HepG2 (cell line): Measurements from ENCODE around the gene GNAL. TPM values are rescaled to one million over a fixed set of nuclear protein-coding genes. Genes with fewer than 3 reads are reported as not detected.
A peak's percentile ranks its signal among the peaks of the same experiment; 100 is the strongest.

Experiments
- AKAP8 ChIP-seq: sonication (generic); formaldehyde crosslinking; IDR thresholded peaks from 2 replicates; pipeline ENCODE4 v1.5.1; 2020; ENCODE audit warnings: mild to moderate bottlenecking, missing genetic modification reagents
- FOXK2 ChIP-seq: fragments of 450-650 bp; IDR thresholded peaks from 2 replicates; pipeline ENCODE4 v1.6.1; 2016
- HNRNPK ChIP-seq: fragments of 200-400 bp; formaldehyde crosslinking; IDR thresholded peaks from 2 replicates; pipeline ENCODE4 v1.6.1; 2018; ENCODE audit warnings: low read length, low read depth, moderate library complexity, mild to moderate bottlenecking; ENCODE audit not compliant: poor library complexity, severe bottlenecking
- JARID2 ChIP-seq: sonication (generic); formaldehyde crosslinking; IDR thresholded peaks from 2 replicates; pipeline ENCODE4 v1.8.1; 2023; ENCODE audit warnings: missing genetic modification reagents, inconsistent platforms; ENCODE audit not compliant: insufficient replicate concordance
- MTA1 ChIP-seq: sonication (generic); formaldehyde crosslinking; IDR thresholded peaks from 2 replicates; pipeline ENCODE4 v1.4.0; 2020; ENCODE audit warnings: missing genetic modification reagents, mild to moderate bottlenecking, borderline replicate concordance
- MTF1 ChIP-seq: sonication (generic); formaldehyde crosslinking; IDR thresholded peaks from 2 replicates; pipeline ENCODE4 v1.5.0; 2020; ENCODE audit warnings: missing genetic modification reagents
- MTF2 ChIP-seq: sonication (generic); formaldehyde crosslinking; IDR thresholded peaks from 2 replicates; pipeline ENCODE4 v1.5.0; 2020; ENCODE audit warnings: missing genetic modification reagents, borderline replicate concordance
- NCOA5 ChIP-seq: sonication (generic); formaldehyde crosslinking; IDR thresholded peaks from 2 replicates; pipeline ENCODE4 v1.4.0; 2020; ENCODE audit warnings: missing genetic modification reagents
- POGZ ChIP-seq: sonication (generic); formaldehyde crosslinking; IDR thresholded peaks from 2 replicates; pipeline ENCODE4 v1.4.0; 2020; ENCODE audit warnings: mild to moderate bottlenecking, missing genetic modification reagents
- RFXANK ChIP-seq: IDR thresholded peaks from 2 replicates; pipeline ENCODE4 v1.6.1; 2016
- SRSF1 ChIP-seq: fragments of 200-400 bp; formaldehyde crosslinking; optimal IDR thresholded peaks from 2 replicates; pipeline ENCODE3; 2017; ENCODE audit warnings: mild to moderate bottlenecking, low read depth, low read length, moderate library complexity
- THYN1 ChIP-seq: sonication (generic); formaldehyde crosslinking; IDR thresholded peaks from 2 replicates; pipeline ENCODE4 v1.8.1; 2023; ENCODE audit warnings: low read depth, mild to moderate bottlenecking, moderate library complexity, missing genetic modification reagents, borderline replicate concordance
- U2AF2 ChIP-seq: fragments of 200-400 bp; formaldehyde crosslinking; IDR thresholded peaks from 2 replicates; pipeline ENCODE4 v1.6.1; 2017; ENCODE audit warnings: low read depth, mild to moderate bottlenecking, low read length
- YEATS2 ChIP-seq: sonication (generic); formaldehyde crosslinking; IDR thresholded peaks from 2 replicates; pipeline ENCODE4 v1.4.0; 2020; ENCODE audit warnings: missing genetic modification reagents, borderline replicate concordance
- ZBTB21 ChIP-seq: sonication (generic); formaldehyde crosslinking; IDR thresholded peaks from 2 replicates; pipeline ENCODE4 v1.4.0; 2020; ENCODE audit warnings: missing genetic modification reagents
- ZFP37 ChIP-seq: sonication (generic); formaldehyde crosslinking; IDR thresholded peaks from 2 replicates; pipeline ENCODE4 v1.4.0; 2020; ENCODE audit warnings: missing genetic modification reagents, borderline replicate concordance
- ZNF121 ChIP-seq: sonication (generic); formaldehyde crosslinking; IDR thresholded peaks from 2 replicates; pipeline ENCODE4 v1.5.0; 2020; ENCODE audit warnings: mild to moderate bottlenecking, missing genetic modification reagents
- ZNF235 ChIP-seq: sonication (generic); formaldehyde crosslinking; IDR thresholded peaks from 2 replicates; pipeline ENCODE4 v1.8.1; 2023; ENCODE audit warnings: mild to moderate bottlenecking, missing genetic modification reagents, borderline replicate concordance
- ZNF33A ChIP-seq: sonication (generic); formaldehyde crosslinking; IDR thresholded peaks from 2 replicates; pipeline ENCODE4 v1.5.1; 2020; ENCODE audit warnings: missing genetic modification reagents, mild to moderate bottlenecking, moderate library complexity, borderline replicate concordance
- ZNF549 ChIP-seq: sonication (generic); formaldehyde crosslinking; IDR thresholded peaks from 2 replicates; pipeline ENCODE4 v1.5.0; 2020; ENCODE audit warnings: missing genetic modification reagents
- ZSCAN20 ChIP-seq: sonication (generic); formaldehyde crosslinking; IDR thresholded peaks from 2 replicates; pipeline ENCODE4 v1.4.0; 2020; ENCODE audit warnings: missing genetic modification reagents, mild to moderate bottlenecking, borderline replicate concordance
- polyA plus RNA-seq, 8 experiments: library from polyadenylated mRNA; depleted of rRNA in 3 of 8; stranded (reverse) in 7 of 8; unstranded in 1 of 8; fragments of >200 nt; fragmentation: Illumina TruSeq in 4 of 8; extraction: Trizol in 4 of 8; gene quantifications; 2 replicates each; pipeline versions ENCODE4 v1.2.1 to v1.2.3, GENCODE V29; 2011 to 2016; ENCODE audit warnings: low read depth in 4 of 8, missing spikeins in 1 of 8, mixed read lengths in 1 of 8; ENCODE audit not compliant: insufficient read depth in 1 of 8
- total RNA-seq, 5 experiments: library from RNA; depleted of rRNA; stranded (reverse); fragments of >200 nt; fragmentation: Illumina TruSeq; extraction: Trizol; gene quantifications; 2 replicates each; pipeline ENCODE4 v1.2.3, GENCODE V29; 2016; ENCODE audit warnings: low read depth in 1 of 5
- TF ChIP-seq, protein P1 (sequence below): sonication (generic); formaldehyde crosslinking; IDR thresholded peaks from 2 replicates; pipeline ENCODE4 v1.5.0; 2020; ENCODE audit warnings: mild to moderate bottlenecking, missing genetic modification reagents
- TF ChIP-seq, protein P2 (sequence below): IDR thresholded peaks from 2 replicates; pipeline ENCODE4 v1.6.1; 2016
- TF ChIP-seq, protein P3 (sequence below): sonication (generic); formaldehyde crosslinking; IDR thresholded peaks from 2 replicates; pipeline ENCODE4 v1.4.0; 2020; ENCODE audit warnings: missing genetic modification reagents, borderline replicate concordance

The GNAL gene
- total and polyA plus RNA-seq, 2 of the 13 experiments (the other 11 are each of a cell fraction or from before 2014, with no cell fraction given) = 0.87 to 1.4 TPM

DNA sequence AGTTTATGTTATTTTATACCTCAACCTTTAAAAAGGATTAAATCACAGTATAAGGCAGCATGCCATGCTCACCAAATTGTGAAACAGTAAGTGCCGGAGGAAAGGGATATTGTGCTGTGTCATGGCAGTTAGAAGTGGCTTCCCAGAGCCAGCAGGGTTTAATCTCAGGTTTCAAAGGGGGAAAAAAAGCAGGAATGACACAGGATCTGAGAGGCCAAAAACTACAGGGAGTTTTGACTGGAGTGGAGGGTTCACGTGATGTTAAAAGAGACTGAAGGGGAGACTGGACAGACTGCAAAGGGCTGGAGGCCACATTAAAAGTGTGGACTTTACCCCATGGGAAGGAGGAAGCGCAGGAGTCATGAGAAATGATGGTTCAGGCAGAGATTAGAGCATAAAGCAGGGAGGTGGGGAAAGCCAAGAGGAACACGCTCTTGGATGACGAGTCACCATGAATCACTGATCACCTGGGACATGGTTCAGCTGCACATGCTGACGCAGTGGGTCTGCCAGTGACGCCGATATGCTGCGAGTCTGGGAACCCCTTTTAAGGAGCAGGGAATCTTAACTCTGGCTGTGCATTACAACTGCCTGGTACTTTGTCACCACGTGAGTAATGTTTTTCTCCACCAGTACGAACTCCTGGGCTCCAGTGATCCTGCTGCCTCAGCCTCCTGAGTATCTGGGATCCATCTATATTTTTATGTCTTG lies 168.3 kb downstream of the GNAL start (continued):
- TF ChIP-seq SRSF1 = no peak
- TF ChIP-seq RFXANK (CRISPR knock-in tag) = 0 out of 2 replicates have a peak, but pooled peaks have one; percentile 59
- TF ChIP-seq YEATS2 = no peak
- peak; percentile 76; the same call in 1 of the 2 replicates for TF ChIP-seq ZFP37 (CRISPR knock-in tag)
- TF ChIP-seq JARID2 (CRISPR knock-in tag) = no peak
- no peak for TF ChIP-seq ZNF121 (CRISPR knock-in tag)
- no peak for TF ChIP-seq U2AF2
- no peak for TF ChIP-seq ZNF235 (CRISPR knock-in tag)
- TF ChIP-seq, protein P1, sequence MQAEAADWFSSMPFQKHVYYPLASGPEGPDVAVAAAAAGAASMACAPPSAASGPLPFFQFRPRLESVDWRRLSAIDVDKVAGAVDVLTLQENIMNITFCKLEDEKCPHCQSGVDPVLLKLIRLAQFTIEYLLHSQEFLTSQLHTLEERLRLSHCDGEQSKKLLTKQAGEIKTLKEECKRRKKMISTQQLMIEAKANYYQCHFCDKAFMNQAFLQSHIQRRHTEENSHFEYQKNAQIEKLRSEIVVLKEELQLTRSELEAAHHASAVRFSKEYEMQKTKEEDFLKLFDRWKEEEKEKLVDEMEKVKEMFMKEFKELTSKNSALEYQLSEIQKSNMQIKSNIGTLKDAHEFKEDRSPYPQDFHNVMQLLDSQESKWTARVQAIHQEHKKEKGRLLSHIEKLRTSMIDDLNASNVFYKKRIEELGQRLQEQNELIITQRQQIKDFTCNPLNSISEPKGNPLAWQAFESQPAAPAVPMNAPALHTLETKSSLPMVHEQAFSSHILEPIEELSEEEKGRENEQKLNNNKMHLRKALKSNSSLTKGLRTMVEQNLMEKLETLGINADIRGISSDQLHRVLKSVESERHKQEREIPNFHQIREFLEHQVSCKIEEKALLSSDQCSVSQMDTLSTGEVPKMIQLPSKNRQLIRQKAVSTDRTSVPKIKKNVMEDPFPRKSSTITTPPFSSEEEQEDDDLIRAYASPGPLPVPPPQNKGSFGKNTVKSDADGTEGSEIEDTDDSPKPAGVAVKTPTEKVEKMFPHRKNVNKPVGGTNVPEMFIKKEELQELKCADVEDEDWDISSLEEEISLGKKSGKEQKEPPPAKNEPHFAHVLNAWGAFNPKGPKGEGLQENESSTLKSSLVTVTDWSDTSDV (CRISPR knock-in tag) = no peak
- no peak for TF ChIP-seq NCOA5
- no peak for TF ChIP-seq AKAP8 (CRISPR knock-in tag)
- TF ChIP-seq ZBTB21 (CRISPR knock-in tag) = peak; percentile 98
- TF ChIP-seq THYN1 (CRISPR knock-in tag) = no peak
- no peak for TF ChIP-seq MTA1 (CRISPR knock-in tag)
- TF ChIP-seq, protein P2, sequence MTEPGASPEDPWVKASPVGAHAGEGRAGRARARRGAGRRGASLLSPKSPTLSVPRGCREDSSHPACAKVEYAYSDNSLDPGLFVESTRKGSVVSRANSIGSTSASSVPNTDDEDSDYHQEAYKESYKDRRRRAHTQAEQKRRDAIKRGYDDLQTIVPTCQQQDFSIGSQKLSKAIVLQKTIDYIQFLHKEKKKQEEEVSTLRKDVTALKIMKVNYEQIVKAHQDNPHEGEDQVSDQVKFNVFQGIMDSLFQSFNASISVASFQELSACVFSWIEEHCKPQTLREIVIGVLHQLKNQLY = peak; percentile 37; the same call in 1 of the 2 replicates
- no peak for TF ChIP-seq ZNF33A (CRISPR knock-in tag)
- no peak for TF ChIP-seq HNRNPK
- TF ChIP-seq MTF1 (CRISPR knock-in tag) = no peak
- peak; percentile 38; the same call in 1 of the 2 replicates for TF ChIP-seq POGZ
- TF ChIP-seq ZSCAN20 (CRISPR knock-in tag) = no peak
- no peak for TF ChIP-seq ZNF549 (CRISPR knock-in tag)
- TF ChIP-seq FOXK2 = no peak
- TF ChIP-seq, protein P3, sequence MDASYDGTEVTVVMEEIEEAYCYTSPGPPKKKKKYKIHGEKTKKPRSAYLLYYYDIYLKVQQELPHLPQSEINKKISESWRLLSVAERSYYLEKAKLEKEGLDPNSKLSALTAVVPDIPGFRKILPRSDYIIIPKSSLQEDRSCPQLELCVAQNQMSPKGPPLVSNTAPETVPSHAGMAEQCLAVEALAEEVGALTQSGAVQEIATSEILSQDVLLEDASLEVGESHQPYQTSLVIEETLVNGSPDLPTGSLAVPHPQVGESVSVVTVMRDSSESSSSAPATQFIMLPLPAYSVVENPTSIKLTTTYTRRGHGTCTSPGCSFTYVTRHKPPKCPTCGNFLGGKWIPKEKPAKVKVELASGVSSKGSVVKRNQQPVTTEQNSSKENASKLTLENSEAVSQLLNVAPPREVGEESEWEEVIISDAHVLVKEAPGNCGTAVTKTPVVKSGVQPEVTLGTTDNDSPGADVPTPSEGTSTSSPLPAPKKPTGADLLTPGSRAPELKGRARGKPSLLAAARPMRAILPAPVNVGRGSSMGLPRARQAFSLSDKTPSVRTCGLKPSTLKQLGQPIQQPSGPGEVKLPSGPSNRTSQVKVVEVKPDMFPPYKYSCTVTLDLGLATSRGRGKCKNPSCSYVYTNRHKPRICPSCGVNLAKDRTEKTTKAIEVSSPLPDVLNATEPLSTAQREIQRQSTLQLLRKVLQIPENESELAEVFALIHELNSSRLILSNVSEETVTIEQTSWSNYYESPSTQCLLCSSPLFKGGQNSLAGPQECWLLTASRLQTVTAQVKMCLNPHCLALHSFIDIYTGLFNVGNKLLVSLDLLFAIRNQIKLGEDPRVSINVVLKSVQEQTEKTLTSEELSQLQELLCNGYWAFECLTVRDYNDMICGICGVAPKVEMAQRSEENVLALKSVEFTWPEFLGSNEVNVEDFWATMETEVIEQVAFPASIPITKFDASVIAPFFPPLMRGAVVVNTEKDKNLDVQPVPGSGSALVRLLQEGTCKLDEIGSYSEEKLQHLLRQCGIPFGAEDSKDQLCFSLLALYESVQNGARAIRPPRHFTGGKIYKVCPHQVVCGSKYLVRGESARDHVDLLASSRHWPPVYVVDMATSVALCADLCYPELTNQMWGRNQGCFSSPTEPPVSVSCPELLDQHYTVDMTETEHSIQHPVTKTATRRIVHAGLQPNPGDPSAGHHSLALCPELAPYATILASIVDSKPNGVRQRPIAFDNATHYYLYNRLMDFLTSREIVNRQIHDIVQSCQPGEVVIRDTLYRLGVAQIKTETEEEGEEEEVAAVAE (CRISPR knock-in tag) = peak; percentile 53; the same call in 1 of the 2 replicates
- TF ChIP-seq MTF2 (CRISPR knock-in tag) = no peak
